MM.1S (cell line): ENCODE data around the gene CCDC107.

ENCODE experiments used
- EZH2phosphoT487 ChIP-seq: fragments of 300-600 bp; sonication (generic); IDR thresholded peaks from 2 replicates; pipeline ENCODE4 v1.6.1; 2018; ENCODE audit warnings: antibody characterized with exemption, low read length
- TF ChIP-seq, protein P1 (sequence below): fragments of 300-600 bp; sonication (generic); IDR thresholded peaks from 2 replicates; pipeline ENCODE4 v1.5.1; 2016; ENCODE audit warnings: antibody characterized with exemption, low read length, mixed read lengths

DNA sequence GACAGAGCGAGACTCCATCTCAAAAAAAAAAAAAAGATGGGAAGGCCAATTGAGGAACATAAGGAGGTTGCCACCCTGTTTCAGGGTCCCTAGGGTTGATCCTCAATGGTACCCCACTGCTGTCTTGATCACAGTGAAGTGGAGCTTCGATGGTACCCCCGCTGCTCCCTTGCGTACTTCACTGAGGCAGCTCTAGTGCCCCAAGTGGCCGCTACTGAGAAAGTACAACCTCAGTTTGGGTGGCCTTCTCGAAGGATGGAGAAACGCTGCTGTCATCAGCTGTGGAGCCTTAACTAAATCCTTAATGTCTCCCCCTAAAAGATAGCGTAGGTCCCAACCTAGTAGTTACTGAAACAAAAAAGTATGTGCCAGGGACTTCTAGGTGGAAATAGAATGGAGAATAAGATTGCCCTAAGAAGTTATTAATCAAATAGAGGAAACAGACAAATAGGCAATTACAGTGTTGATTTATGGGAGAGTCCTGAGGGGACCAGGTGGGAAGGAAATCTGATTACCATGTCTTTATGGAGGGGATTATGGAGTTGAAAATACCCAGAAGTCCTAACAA, 46.8 kb upstream of the CCDC107 start:
- TF ChIP-seq, protein P1, sequence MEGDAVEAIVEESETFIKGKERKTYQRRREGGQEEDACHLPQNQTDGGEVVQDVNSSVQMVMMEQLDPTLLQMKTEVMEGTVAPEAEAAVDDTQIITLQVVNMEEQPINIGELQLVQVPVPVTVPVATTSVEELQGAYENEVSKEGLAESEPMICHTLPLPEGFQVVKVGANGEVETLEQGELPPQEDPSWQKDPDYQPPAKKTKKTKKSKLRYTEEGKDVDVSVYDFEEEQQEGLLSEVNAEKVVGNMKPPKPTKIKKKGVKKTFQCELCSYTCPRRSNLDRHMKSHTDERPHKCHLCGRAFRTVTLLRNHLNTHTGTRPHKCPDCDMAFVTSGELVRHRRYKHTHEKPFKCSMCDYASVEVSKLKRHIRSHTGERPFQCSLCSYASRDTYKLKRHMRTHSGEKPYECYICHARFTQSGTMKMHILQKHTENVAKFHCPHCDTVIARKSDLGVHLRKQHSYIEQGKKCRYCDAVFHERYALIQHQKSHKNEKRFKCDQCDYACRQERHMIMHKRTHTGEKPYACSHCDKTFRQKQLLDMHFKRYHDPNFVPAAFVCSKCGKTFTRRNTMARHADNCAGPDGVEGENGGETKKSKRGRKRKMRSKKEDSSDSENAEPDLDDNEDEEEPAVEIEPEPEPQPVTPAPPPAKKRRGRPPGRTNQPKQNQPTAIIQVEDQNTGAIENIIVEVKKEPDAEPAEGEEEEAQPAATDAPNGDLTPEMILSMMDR, result peak; percentile 65
- no peak for TF ChIP-seq EZH2phosphoT487
